Mesothelial cell of epicardium (in vitro differentiated cells): ENCODE results near the gene ACTR2. TPM values are rescaled to one million over a fixed set of nuclear protein-coding genes. Genes with fewer than 3 reads are reported as not detected.
"Not testable (repeated sequence)": the region's sequence is repeated elsewhere in the genome, so short reads cannot be mapped to it uniquely, and the experiment has no call there.

ENCODE experiments used
- DNase-seq, 2 experiments: peaks; one replicate each; pipeline ENCODE4 v3.0.0; 2021; ENCODE audit warnings: low spot score in 2 of 2; ENCODE audit not compliant: unreplicated experiment in 2 of 2
- H3K27ac Mint-ChIP-seq: 2 replicates; pipeline ENCODE4 v1.8.0; 2021; ENCODE audit warnings: mixed read lengths
- H3K27me3 Mint-ChIP-seq: 2 replicates; pipeline ENCODE4 v1.8.0; 2021; ENCODE audit warnings: low read depth, mixed read lengths
- H3K36me3 Mint-ChIP-seq: 2 replicates; pipeline ENCODE4 v1.8.0; 2021; ENCODE audit warnings: mixed read lengths
- H3K4me1 Mint-ChIP-seq: 2 replicates; pipeline ENCODE4 v1.8.0; 2021; ENCODE audit warnings: mixed read lengths
- H3K4me3 Mint-ChIP-seq: 2 replicates; pipeline ENCODE4 v1.8.0; 2021; ENCODE audit warnings: mild to moderate bottlenecking, moderate library complexity, mixed read lengths
- H3K9me3 Mint-ChIP-seq: 2 replicates; pipeline ENCODE4 v1.8.0; 2021; ENCODE audit warnings: mixed read lengths
- total RNA-seq: library from RNA; stranded (reverse); gene quantifications from 3 replicates; pipeline ENCODE4 v1.2.1, GENCODE V29; 2021
- TF ChIP-seq, protein P1 (sequence below): fragments of 200-600 bp; sonication (generic); IDR thresholded peaks from one replicate; pipeline ENCODE4 v1.5.0; 2021; ENCODE audit warnings: antibody characterized with exemption; ENCODE audit not compliant: unreplicated experiment

ACTR2 gene
- total RNA-seq, 1 donor from 2014 or later: 171 TPM

DNA sequence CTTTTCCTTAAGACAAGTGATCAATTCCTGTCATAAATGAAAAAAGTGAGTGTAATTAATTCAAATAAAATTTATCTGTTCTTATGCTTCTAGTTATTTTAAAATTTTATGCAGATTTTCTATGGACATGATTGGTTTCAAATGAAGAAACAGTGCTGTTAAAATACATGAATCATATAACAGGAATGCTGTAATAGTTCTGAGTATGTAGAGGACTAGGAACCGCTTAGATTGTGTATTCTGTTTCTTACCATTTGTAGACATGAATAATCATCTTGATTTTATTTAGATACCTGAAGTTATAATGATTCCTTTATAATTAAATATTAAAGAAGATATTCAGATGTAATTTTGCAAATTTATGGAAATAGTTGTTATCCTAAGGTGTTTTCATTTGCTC, 3.5 kb downstream of the ACTR2 start:
- Mint-ChIP-seq H3K27me3 (no peaks in the 10 kb centered on the region), H3K9me3 (no peaks in the 10 kb centered on the region), H3K4me1 (peaks cover 20% of the 10 kb centered on the region), H3K4me3 (no peak overlapping the region), H3K36me3 (peaks cover 2% of the 10 kb centered on the region), H3K27ac (no peak overlapping the region)
- DNase-seq: no peak
- TF ChIP-seq, protein P1, sequence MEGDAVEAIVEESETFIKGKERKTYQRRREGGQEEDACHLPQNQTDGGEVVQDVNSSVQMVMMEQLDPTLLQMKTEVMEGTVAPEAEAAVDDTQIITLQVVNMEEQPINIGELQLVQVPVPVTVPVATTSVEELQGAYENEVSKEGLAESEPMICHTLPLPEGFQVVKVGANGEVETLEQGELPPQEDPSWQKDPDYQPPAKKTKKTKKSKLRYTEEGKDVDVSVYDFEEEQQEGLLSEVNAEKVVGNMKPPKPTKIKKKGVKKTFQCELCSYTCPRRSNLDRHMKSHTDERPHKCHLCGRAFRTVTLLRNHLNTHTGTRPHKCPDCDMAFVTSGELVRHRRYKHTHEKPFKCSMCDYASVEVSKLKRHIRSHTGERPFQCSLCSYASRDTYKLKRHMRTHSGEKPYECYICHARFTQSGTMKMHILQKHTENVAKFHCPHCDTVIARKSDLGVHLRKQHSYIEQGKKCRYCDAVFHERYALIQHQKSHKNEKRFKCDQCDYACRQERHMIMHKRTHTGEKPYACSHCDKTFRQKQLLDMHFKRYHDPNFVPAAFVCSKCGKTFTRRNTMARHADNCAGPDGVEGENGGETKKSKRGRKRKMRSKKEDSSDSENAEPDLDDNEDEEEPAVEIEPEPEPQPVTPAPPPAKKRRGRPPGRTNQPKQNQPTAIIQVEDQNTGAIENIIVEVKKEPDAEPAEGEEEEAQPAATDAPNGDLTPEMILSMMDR: no peak

DNA sequence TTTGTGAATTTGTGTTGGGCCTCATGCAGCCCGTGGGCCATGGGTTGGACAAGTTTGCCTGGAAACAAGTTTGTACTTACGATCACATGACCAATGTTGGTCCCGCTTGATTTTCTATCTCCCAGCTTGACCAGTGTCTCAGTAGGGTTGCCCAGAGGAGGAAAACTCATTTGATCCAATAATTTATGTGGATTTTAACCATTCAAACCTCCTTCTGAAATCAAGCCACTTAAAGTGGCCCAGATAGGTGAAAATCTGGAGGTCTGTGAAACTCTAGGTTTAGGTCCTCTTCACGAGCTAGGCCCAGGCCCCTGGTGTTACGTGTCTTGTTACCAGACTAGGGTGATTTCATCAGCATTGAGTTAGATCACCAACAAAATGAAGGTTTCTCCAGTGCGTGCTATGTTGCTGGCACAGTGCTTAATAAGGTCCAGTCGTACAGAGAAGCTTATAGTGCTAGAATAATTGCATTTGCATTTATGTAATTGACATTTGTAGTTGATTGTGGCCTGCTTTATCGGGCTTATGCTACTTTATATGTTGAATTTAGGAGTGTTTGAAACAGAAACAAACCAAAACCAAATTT, 4.4 kb downstream of the ACTR2 start:
- peaks cover 11% of the 10 kb centered on the region for H3K4me1 Mint-ChIP-seq
- DNase-seq: no peak
- no peak overlapping the region for H3K4me3 Mint-ChIP-seq

DNA sequence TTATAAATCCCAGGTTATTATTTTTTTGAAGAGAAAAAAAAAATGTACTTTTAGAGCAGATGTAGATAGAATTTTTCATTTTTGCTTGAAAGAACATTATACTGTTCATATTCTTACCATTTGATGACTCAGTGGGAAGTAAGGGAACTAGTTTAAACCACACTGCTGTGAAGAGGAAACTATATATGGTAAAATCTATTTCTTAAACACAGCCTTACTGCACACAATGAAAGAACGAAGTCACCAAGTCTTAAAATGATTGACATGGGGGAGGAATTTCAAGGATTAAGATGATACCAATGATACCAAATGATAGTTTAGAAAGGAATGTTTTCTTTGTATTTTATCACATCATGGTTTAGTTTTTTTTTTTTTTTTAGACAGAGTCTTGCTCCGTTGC, 5.0 kb downstream of the ACTR2 start:
- Mint-ChIP-seq H3K4me1 (peaks cover 10% of the 10 kb centered on the region), H3K27me3 (no peaks in the 10 kb centered on the region), H3K36me3 (peaks cover 2% of the 10 kb centered on the region), H3K9me3 (no peaks in the 10 kb centered on the region), H3K27ac (no peak overlapping the region), H3K4me3 (no peak overlapping the region)
- DNase-seq: no peak
- TF ChIP-seq, protein P1: no peak

More for the DNA sequence above, 4.4 kb downstream of the ACTR2 start:
- no peaks in the 10 kb centered on the region for H3K27me3 Mint-ChIP-seq
- H3K36me3 Mint-ChIP-seq: peaks cover 2% of the 10 kb centered on the region
- no peaks in the 10 kb centered on the region for H3K9me3 Mint-ChIP-seq
- H3K27ac Mint-ChIP-seq: peak overlapping the region; percentile 26
- TF ChIP-seq, protein P1: no peak

DNA sequence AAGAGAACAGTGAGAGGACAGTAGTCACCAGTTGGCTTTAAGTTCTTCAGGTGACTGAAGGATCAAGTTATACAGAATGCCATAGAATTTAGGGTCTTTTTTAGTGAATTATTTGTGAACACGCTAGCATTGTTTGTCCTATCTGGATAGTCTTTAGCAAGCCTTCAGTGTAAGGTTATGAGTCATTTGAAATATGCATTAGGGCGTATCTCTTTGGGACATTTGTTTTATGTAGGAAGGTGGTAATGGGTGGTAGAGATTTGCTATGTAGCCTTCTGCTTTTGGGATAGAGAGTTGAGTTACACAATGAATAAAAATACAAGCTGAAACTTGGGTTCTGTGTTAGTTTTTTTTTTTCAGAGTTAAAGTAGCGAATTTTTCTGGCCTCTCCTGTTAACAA, 13.0 kb downstream of the ACTR2 start:
- H3K9me3 Mint-ChIP-seq: no peaks in the 10 kb centered on the region
- no peak overlapping the region for H3K4me3 Mint-ChIP-seq
- peak overlapping the region; percentile 57 for H3K27ac Mint-ChIP-seq
- no peaks in the 10 kb centered on the region for H3K27me3 Mint-ChIP-seq
- H3K36me3 Mint-ChIP-seq: peaks cover 7% of the 10 kb centered on the region
- TF ChIP-seq, protein P1: no peak
- no peaks in the 10 kb centered on the region for H3K4me1 Mint-ChIP-seq
- no peak for DNase-seq

DNA sequence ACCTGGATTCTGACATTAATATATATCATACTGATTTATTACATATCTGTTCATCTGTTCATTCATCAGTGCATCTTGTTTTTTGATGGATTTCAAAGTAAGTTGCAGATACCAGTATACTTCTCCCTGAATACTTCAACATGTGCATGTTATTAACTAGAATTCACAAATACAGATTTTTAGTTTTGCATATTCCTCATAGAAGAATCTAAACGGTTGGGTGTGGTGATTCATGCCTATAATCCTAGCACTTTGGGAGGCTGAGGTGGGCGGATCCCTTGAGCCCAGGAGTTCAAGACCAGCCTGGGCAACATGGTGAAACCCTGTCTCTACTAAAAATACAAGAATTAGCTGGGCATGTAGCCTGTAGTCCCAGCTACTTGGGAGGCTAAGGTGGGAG, 16.8 kb downstream of the ACTR2 start:
- DNase-seq, H3K4me3 Mint-ChIP-seq, H3K27me3 Mint-ChIP-seq, H3K9me3 Mint-ChIP-seq, H3K27ac Mint-ChIP-seq, H3K4me1 Mint-ChIP-seq: not testable (repeated sequence)
- peaks cover 15% of the 10 kb centered on the region for H3K36me3 Mint-ChIP-seq

DNA sequence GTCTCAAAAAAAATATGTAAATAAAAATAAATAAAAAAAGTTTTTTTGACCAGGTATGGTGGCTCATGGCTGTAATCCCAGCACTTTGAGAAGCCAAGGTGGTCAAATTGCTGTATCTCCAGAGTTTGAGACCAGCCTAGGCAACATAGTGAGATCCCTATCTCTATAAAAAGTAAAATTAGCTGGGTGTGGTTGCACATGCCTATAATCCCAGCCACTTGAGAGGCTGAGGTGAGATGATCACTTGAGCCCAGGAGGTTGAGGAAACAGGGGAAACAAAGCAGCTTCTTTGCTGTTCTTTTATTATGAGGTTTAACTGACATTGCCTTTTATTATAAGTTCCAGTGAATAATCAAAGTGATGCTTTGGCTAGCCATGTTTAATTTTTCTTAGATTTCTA, 25.0 kb downstream of the ACTR2 start:
- no peaks in the 10 kb centered on the region for H3K9me3 Mint-ChIP-seq
- DNase-seq: no peak
- H3K36me3 Mint-ChIP-seq: peaks cover 34% of the 10 kb centered on the region
- no peaks in the 10 kb centered on the region for H3K4me1 Mint-ChIP-seq
- H3K4me3 Mint-ChIP-seq: no peak overlapping the region
- TF ChIP-seq, protein P1: no peak
- H3K27me3 Mint-ChIP-seq: no peaks in the 10 kb centered on the region
- no peak overlapping the region for H3K27ac Mint-ChIP-seq
